Tibial artery (tissue), 4 donors: ENCODE data around the gene KCNQ1.

Experiments
- DNase-seq, 2 donors: peaks; one replicate each; pipeline ENCODE4 v3.0.0-alpha.2; 2019
- H3K27ac ChIP-seq, 2 donors: fragments of 200-600 bp; sonication (generic) in 1 of 2; 1 replicate in 1 of 2; 2 replicates in 1 of 2; pipeline ENCODE4 v1.5.1; 2018 to 2019; ENCODE audit warnings: mild to moderate bottlenecking in 1 of 2
- H3K27me3 ChIP-seq, 2 donors: fragments of 200-600 bp; sonication (generic) in 1 of 2; one replicate each; pipeline versions ENCODE4 v1.5.1 to v1.6.0; 2016 to 2019
- H3K36me3 ChIP-seq, 3 donors: fragments of 200-600 bp; sonication (generic) in 2 of 3; one replicate each; pipeline ENCODE4 v1.5.1; 2016 to 2019; ENCODE audit warnings: mild to moderate bottlenecking in 2 of 3
- H3K4me1 ChIP-seq, 4 donors: fragments of 200-600 bp; sonication (generic) in 2 of 4; 1 replicate in 3 of 4; 2 replicates in 1 of 4; pipeline ENCODE4 v1.5.1; 2016 to 2019
- H3K4me3 ChIP-seq, 2 donors: fragments of 200-600 bp; sonication (generic) in 1 of 2; 1 replicate in 1 of 2; 2 replicates in 1 of 2; pipeline ENCODE4 v1.5.1; 2018 to 2019; ENCODE audit warnings: mild to moderate bottlenecking in 2 of 2
- H3K9me3 ChIP-seq, 3 donors: fragments of 200-600 bp; sonication (generic) in 1 of 3; one replicate each; pipeline ENCODE4 v1.5.1; 2016 to 2019
- intact Hi-C: fragments of 100-400 bp; cut with DNase I; formaldehyde crosslinking; loops from one replicate; pipeline ENCODE4 v1.15.0; 2023; ENCODE audit warnings: low total_unique reads
- TF ChIP-seq, protein P1 (sequence below), 2 experiments: fragments of 200-600 bp in 1 of 2; fragments of 450-650 bp in 1 of 2; IDR thresholded peaks; one replicate each; pipeline ENCODE4 v1.5.1; 2017 to 2019; ENCODE audit warnings: antibody characterized with exemption in 2 of 2, mild to moderate bottlenecking in 1 of 2, moderate library complexity in 1 of 2

KCNQ1 gene

DNA sequence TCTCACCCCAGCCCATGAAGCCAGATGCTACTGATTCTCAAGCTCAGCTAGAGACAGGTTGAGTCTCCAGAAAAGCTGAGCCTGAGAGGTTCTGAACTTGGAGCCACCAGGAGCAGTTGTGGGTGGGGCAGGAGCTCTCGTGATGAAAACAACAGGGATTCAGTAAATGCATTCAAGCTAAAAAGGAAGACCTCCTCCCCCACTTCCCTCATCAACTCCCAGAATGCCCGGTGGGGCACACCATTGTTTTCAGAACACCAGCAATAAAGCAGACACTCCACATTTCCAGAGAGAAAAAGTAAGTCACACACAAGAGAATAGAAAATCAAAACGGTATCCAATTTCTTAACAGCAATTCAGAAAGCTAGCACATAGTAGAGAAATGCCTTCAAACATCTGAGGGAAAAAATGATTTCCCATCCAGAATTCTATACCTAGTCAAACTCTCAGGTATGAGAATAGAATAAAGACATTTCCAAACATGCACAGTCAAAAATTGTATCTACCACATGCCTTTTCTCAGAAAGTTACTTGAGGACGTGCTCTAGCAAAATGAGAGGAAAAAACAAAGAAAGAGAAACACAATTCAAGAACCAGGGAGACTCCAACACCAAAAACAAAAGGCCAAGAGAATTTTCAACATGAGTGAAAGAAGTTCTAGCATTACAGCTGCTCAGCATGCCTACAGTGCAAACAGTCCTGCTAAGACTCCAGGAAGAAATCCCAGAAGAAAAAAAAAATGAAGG lies 383.9 kb downstream of the KCNQ1 start:
- H3K27me3 ChIP-seq: no peaks in the 10 kb centered on the region
- intact Hi-C loops: loop anchor here (5.0 kb wide), 1 partner anchor 59 kb away; the partner anchor contains the start of gene CDKN1C
- no peak overlapping the region for H3K4me3 ChIP-seq
- no peaks in the 10 kb centered on the region for H3K36me3 ChIP-seq
- peaks cover 4 to 40% (median 26%) of the 10 kb centered on the region in 4 donors for H3K4me1 ChIP-seq
- no peak for DNase-seq
- H3K27ac ChIP-seq: no peak overlapping the region
- TF ChIP-seq, protein P1, sequence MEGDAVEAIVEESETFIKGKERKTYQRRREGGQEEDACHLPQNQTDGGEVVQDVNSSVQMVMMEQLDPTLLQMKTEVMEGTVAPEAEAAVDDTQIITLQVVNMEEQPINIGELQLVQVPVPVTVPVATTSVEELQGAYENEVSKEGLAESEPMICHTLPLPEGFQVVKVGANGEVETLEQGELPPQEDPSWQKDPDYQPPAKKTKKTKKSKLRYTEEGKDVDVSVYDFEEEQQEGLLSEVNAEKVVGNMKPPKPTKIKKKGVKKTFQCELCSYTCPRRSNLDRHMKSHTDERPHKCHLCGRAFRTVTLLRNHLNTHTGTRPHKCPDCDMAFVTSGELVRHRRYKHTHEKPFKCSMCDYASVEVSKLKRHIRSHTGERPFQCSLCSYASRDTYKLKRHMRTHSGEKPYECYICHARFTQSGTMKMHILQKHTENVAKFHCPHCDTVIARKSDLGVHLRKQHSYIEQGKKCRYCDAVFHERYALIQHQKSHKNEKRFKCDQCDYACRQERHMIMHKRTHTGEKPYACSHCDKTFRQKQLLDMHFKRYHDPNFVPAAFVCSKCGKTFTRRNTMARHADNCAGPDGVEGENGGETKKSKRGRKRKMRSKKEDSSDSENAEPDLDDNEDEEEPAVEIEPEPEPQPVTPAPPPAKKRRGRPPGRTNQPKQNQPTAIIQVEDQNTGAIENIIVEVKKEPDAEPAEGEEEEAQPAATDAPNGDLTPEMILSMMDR (IDR thresholded peaks at IDR 0.05): no peak
- H3K9me3 ChIP-seq: peaks cover 0 to 25% (median 4%) of the 10 kb centered on the region in 3 donors

DNA sequence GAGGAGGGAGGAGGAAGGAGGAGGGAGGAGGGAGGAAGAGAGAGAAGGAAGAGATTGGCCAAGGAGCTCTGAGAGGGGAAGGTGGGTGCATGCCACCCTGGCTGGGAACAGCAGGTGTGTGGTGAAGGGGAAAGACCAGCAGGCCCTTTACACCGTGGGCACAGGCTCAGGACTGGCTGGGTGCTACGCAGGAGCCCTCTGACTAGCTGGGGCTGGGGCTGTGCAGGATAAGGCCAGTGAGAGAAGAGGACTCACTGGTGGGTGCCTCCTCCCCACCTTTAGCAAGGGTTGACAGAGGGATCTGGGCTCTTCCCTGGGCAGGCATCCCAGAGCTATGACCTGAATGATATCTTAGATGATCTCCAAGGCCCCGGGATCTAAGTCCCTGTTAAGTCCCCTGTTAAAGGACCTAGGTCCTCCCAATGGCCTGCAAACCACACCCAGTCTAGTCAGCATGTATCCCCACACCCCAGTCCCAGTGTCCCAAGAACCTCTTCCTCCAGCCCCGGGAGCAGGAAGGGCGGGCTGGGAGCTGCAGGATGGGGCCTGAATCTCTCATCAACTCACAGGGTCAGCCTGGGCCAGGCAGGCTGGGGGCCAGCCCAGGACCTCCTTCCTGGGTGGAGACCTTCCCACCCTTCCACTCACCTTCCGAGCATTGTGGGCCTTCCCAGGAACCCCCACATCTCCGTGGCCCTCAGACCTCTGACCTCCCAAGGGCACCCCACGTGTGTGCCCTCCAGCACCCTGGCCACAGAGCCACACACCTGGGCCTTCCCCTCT lies 385.4 kb downstream of the KCNQ1 start:
- H3K4me3 ChIP-seq: no peak overlapping the region
- H3K27me3 ChIP-seq: no peaks in the 10 kb centered on the region
- peaks cover 0 to 25% (median 4%) of the 10 kb centered on the region in 3 donors for H3K9me3 ChIP-seq
- DNase-seq: no peak
- TF ChIP-seq, protein P1 (IDR thresholded peaks at IDR 0.05): no peak
- H3K27ac ChIP-seq: no peak overlapping the region
- no peaks in the 10 kb centered on the region for H3K36me3 ChIP-seq
- intact Hi-C loops: no loop called here
- H3K4me1 ChIP-seq: peaks cover 4 to 28% (median 19%) of the 10 kb centered on the region in 4 donors

DNA sequence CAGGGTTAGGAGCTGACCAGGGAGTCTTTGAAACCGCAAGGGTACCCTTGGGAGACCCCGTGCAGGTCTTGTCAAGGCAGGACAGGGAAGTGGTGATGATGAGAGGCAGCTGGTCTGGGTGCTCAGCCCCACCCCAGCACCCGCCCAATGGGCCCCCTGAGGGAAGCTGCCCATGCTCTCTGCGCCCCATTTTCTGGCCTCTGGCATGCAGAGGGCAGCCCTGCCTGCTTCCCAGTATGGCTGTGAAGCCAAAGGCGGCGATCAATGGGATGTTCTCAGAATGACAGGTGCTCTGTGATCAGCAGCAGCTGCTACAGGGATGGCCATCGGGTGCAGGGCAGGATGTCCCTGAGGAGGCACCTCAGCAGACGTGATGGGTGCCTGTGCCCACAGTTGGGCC lies 386.1 kb downstream of the KCNQ1 start:
- Histone ChIP-seq H3K4me3 (no peak overlapping the region), H3K27me3 (no peaks in the 10 kb centered on the region), H3K27ac (no peak overlapping the region), H3K9me3 (peaks cover 0 to 25% (median 4%) of the 10 kb centered on the region in 3 donors), H3K4me1 (peaks cover 4 to 22% (median 13%) of the 10 kb centered on the region in 4 donors), H3K36me3 (no peaks in the 10 kb centered on the region)
- DNase-seq: no peak
- intact Hi-C loops: no loop called here
- TF ChIP-seq, protein P1 (IDR thresholded peaks at IDR 0.05): no peak

DNA sequence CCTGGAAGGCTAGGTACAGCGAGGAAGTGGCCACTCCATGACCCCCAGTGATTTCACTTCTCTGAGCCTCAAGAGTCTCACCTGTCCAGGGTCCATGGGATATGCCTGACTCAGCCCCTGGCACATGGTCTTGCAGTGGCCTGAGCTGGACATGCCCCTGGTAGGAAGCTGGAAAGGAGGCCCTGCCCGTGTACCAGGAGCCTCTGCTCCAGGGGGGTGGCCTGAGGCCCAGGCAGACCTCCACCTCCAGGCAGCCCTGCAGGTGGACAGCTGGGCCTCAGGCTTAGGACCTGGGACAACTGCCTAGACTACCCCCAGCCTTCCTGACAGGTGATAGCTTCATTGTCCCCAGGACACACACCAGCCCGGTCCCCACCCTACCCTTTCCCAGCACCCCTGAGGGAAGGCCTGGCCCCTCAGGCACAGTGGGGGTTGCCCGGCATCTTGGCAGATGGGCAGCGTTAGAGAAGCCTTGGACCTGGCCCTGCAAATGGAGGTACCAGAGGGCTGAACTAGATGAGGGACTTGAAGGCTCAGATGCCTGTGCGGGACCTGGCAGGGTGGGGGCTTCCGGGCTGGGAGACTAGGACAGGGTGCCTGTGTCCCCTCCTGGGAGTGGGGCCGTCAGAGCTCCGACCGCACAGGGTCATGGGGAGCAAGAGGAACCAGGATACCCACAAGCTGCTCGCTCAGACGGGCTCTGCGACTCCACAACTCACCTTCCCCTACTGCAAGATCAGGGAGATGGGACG lies 387.1 kb downstream of the KCNQ1 start:
- TF ChIP-seq, protein P1 (IDR thresholded peaks at IDR 0.05): no peak
- DNase-seq: no peak
- Histone ChIP-seq H3K36me3 (no peaks in the 10 kb centered on the region), H3K27ac (no peak overlapping the region), H3K9me3 (peaks cover 0 to 25% (median 4%) of the 10 kb centered on the region in 3 donors), H3K4me3 (no peak overlapping the region), H3K27me3 (no peaks in the 10 kb centered on the region), H3K4me1 (peaks cover 0 to 16% (median 4%) of the 10 kb centered on the region in 4 donors)
- intact Hi-C loops: no loop called here

DNA sequence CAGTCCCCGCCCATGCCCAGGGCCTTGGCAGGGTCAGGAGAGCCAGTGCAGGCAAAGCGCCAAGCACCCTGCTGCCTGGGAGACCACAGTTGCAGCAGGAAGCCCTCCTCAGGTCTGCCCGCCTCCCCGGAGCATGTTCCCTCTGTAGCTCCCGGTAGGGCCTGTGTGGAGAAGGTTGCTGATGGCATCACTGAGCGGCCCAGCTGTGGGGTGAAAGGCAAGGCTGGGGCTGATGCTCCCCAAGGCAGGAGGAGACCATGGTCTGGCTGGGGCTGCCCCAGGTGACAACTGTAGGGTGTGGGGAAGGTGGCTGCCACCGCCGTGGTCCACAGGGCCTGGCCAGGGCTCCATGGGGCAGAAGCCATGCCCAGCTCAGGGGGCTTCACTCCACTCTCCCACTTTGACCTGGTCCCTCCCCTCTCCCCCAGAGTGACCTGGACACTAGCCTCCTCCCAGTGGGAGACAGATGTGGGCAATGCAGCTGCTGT lies 387.8 kb downstream of the KCNQ1 start:
- no peak overlapping the region for H3K4me3 ChIP-seq
- H3K4me1 ChIP-seq: peaks cover 0 to 15% (median 4%) of the 10 kb centered on the region in 4 donors
- H3K27me3 ChIP-seq: no peaks in the 10 kb centered on the region
- H3K27ac ChIP-seq: no peak overlapping the region
- DNase-seq: no peak
- intact Hi-C loops: no loop called here
- TF ChIP-seq, protein P1 (IDR thresholded peaks at IDR 0.05): no peak
- no peaks in the 10 kb centered on the region for H3K36me3 ChIP-seq
- peaks cover 0 to 25% (median 4%) of the 10 kb centered on the region in 3 donors for H3K9me3 ChIP-seq
